SW 1271 (cell line): Measurements from ENCODE around the gene CDK5RAP1.

ENCODE experiments used
- DNase-seq, 2 experiments: peaks; one replicate each; lab custom pipeline; 2025; lab: John Stamatoyannopoulos, UW

The CDK5RAP1 gene

DNA sequence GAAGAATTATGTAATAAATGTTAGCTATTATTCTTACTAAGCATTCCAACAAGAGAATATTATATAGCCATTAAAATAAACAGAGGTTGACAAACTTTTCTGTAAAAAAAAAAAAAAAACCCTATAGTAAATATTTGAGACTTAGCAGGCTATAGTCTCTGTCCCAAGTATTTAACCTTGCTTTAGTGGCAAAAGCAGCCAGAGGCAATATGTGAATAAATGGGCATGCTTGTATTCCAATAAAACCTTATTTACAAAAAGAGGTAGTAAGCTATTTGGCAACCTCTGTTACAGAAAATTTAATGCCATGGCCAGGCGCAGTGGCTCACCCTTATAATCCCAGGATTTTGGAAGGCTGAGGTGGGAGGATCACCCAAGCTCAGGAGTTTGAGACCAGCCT, 14.6 kb downstream of the CDK5RAP1 start:
- DNase-seq = no peak

- no peak for DNase-seq
Measured at GRCh38 chr20:33377366-33377765, 24.0 kb downstream of the CDK5RAP1 start.

GRCh38 chr20:33373735-33374605, 27.3 kb downstream of the CDK5RAP1 start:
- peak; percentile 64 to 82 for DNase-seq

DNA sequence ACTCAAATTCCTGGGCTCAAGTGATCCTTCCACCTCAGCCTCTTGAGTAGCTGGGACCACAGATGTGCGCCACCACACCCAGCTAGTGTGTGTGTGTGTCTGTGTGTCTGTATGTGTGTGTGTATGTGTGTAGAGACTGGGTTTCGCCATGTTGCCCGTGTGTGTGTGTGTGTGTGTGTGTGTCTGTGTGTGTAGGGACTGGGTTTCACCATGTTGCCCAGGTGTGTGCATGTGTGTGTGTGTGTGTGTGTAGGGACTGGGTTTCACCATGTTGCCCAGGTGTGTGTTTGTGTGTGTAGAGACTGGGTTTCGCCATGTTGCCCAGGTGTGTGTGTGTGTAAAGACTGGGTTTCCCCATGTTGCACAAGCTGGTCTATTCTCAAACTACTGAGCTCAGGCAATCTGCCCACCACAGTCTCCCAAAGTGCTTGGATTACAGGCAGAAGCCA, 28.3 kb downstream of the CDK5RAP1 start:
- DNase-seq = no peak

- DNase-seq = no peak
Measured at GRCh38 chr20:33370291-33370690, 31.0 kb downstream of the CDK5RAP1 start.

- peak; percentile 63 to 70 for DNase-seq
Measured at GRCh38 chr20:33362898-33363297, 38.4 kb downstream of the CDK5RAP1 start.

DNA sequence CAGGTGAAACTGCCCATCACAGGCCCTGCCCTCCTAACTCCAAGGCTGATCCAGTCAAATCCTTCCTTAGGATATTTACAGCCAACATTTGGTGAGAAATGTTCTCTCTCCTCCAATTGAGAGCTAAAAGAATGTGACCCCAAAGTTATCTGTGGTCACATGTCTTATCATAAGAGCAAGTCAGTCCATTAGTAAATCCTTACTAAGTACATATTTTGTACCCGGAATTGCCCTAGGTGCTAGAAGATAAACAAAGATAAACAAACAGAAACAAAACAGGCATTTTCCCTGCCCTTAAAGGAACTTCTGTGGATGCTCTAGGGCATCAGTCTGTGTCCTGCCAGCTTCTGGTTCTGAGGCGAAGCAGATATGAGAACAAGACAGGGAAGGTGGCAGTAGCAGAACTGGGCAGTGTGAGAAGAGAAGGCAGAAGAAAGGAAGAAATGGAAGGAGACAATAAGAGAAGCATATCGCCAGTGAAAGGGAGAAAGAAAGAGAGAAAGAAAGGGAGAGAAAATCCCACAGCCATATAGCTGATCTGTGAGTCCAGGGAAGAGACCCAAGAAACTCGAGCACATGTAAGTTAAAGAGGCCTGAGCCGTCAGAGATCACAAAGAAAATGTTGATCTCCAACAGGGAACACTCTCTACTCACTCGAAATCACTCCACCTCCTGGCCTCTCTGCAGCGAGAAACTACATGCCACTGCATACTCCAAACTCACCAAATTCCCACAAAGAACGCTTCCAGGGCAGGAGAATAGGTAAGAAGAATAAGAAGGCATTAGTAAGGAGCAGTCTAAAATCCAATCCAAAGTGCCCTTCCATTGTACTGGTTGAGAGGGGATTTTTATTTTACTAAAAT, 41.7 kb downstream of the CDK5RAP1 start:
- DNase-seq = no peak

DNA sequence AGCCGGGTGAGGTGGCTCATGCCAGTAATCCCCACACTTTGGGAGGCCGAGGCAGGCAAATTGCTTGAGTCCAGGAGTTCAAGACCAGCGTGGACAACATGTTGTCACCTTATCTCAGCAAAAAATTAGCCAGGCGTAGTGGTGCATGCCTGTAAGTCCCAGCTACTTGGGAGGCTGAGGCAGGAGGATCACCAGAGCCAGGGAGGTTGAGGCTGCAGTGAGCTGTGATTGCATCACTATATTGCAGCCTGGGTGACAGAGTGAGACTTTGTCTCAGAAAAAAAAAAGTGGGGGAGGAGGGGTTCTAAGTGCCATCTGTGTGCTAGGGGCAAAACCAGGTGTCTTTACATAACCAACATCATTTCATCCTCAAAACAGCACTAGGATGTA, 48.3 kb downstream of the CDK5RAP1 start:
- no peak for DNase-seq

GRCh38 chr20:33352258-33353012, 48.9 kb downstream of the CDK5RAP1 start:
- no peak for DNase-seq

DNA sequence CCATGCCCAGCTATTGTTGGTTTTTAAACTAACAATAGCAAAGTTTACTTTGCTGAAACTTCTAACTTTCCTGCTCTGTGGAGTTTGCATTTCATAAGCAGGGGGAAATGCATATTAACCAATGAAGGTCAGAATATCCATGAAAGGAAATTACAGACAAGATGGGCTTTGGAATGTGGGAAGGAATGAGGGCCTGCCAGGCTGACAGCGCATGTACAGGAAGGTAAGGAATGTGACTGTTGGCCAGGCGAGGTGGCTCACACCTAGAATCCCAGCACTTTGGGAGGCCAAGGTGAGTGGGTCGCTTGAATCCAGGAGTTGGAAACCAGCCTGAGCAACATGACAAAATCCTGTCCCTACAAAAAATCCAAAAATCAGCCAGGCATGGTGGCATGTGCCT, 49.6 kb downstream of the CDK5RAP1 start:
- DNase-seq = no peak

GRCh38 chr20:33349493-33349892, 51.8 kb downstream of the CDK5RAP1 start:
- DNase-seq = no peak

GRCh38 chr20:33348136-33348937, 53.0 kb downstream of the CDK5RAP1 start:
- DNase-seq = no peak

- DNase-seq = no peak
Measured at GRCh38 chr20:33345342-33345741, 56.0 kb downstream of the CDK5RAP1 start.

DNA sequence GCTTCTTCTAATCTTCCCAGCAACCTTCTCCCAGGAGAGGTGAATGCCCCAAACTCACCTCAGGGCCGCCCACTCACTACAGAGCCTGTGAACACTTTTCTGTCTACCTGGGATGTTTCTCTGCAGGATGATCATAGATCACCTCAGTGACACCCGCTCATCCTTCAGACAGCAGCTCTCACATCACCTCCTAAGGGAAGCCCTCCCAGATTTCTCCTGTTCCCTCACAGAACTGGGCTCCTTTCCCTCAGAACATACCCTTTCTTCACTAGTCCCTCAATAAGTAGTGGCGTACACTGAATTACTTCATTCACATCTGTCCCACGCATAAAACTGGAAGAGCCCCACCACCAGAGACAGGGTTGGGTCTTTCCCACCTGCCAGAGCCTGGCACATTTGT, 57.8 kb downstream of the CDK5RAP1 start:
- DNase-seq = no peak

DNA sequence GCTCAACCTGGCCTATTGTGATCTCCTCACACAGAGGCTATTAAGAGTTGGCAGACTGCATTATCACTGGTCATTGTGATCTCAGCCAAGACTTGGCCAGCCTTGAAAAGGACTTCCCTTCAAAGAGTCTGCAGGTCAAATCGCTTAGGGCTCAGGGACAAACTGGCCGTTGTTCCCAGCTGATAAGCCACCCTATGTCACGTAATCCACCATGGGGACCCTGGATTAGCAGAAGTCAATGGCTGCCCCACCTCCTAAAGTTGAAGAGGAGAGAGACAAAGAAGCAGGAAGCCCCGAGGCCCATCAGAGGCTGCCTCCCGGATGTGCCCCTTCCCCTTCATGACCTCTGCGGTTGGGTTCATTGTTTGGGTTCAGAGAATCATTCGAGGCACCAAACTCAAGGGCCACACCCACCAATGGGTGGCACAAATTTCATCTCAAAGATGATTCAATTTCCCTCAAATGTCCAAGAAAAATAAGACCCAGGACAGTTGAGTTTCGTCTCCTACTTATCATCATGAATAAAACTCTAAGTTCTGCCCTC, 61.7 kb downstream of the CDK5RAP1 start:
- DNase-seq = no peak

DNA sequence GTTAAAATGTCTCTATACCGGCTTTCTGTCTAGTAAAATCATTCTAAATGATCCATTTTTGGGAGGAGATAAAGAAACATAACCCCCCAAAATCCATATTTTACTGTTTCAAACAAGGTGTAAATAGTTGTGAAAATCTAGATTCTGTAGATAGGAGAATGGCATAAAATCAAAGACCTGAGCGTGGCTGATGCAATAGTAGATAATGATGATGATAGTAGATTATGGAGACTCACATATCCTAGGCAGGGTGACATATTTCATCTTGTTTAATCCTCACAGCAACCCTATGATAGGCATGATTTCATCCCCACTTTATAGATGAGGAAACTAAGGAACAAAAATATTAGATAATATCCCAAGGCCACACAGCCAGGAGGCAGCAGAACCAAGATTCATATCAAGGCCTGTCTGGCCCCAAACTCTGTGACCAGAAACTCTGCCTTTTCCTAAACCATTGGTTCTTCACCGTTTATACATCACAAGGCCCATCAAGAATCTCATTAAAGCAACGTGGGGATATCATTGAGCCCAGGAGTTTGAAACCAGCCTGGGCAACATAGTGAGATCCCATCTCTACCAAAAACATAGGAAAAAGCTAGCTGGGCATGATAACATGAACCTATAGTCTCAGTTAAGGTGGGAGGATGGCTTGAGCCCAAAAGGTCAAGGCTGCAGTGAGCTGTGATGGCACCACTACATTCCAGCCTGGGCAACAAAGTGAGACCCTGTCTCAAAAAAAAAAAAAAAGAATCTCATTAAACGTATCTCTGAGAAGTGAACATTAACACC, 62.7 kb downstream of the CDK5RAP1 start:
- no peak for DNase-seq

DNA sequence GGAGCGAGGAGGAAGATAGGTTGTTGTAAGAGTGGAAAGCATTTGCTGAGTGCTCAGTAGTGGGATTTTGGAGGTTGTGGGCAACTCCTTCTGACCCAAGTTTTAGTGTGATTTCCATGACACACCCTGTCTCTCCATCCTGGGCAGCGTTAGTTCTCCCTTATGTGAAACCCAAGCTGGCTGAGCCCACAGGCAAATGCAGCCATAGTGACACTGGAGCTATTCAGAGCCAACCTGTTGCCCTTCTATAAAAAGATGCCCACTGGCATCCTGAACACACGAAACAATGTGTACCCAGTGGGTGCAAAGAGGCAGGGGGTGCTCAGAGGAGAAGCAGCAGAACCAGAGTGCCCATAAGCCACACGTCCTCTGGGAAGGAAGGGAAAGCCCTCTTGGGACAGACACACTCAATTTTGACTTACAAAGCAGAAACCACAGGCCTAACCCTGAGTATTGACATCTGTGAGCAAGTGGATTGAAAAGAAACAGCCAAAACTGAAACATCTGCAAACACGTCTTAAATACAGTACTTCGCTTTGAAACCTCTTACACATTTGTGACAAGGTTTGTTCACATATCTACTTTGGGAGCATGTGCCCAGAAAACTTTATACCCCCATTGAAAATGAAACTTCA, 63.7 kb downstream of the CDK5RAP1 start:
- DNase-seq = no peak

DNA sequence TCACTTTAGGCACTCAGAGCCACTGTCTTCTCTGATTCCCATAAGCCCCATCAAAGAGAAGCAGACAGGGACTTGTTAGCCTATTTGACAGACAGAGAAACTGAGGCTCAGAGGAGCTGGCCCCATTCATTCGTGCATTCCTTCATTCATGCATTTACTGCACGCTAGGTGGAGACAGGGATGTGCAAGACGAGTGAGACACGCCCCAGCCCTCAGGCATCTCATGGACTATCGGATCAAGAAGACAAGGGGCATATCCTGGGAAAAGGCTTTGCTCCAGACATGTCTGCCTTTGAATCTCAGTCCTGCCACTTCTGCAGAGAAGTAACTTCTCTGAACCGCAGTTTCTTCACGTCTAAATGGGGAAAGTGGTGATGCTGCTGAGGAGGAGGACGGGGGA, 64.2 kb downstream of the CDK5RAP1 start:
- DNase-seq = no peak

GRCh38 chr20:33336375-33336774, 64.9 kb downstream of the CDK5RAP1 start:
- DNase-seq = no peak

GRCh38 chr20:33334111-33334510, 67.2 kb downstream of the CDK5RAP1 start:
- DNase-seq = no peak
